C4-2B (cell line): ENCODE data around the gene S100A7.

Experiments
- H3K27ac ChIP-seq: fragments of 450-650 bp; 2 replicates; pipeline ENCODE4 v1.5.1; 2017
- ZFX ChIP-seq: fragments of 450-650 bp; IDR thresholded peaks from 2 replicates; pipeline ENCODE4 v1.6.1; 2017
- TF ChIP-seq, protein P1 (sequence below): fragments of 450-650 bp; conservative IDR thresholded peaks from 2 replicates; pipeline ENCODE4 v1.5.1; 2017; ENCODE audit warnings: mild to moderate bottlenecking

The S100A7 gene

DNA sequence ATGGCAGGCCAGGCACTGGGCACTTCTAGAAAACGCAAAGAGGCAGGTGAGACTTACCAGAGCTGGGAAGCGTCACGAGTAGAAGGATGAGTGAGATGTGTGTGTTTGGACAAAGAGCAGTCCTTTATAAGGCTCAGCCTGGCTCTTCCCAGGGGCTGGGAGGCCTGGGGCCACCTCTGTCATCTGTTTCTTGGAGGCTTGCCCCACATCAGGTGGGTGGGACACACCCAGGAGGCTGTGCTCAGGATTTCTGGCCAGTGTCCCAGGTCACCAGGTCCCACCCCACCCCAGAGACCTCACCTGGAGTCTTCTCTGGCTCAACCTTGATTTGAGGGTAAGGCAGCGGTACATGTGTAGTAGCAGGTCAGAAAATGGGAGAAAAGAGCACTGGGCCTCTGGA, at the start of gene S100A7:
S100A7 (minus strand) TSS at position 101 of the 400 bp plus-strand sequence. CDS start 1,638 bp downstream, outside the sequence.
- no peak within 1 kb of the TSS for H3K27ac ChIP-seq
- TF ChIP-seq ZFX = no peak
- TF ChIP-seq, protein P1, sequence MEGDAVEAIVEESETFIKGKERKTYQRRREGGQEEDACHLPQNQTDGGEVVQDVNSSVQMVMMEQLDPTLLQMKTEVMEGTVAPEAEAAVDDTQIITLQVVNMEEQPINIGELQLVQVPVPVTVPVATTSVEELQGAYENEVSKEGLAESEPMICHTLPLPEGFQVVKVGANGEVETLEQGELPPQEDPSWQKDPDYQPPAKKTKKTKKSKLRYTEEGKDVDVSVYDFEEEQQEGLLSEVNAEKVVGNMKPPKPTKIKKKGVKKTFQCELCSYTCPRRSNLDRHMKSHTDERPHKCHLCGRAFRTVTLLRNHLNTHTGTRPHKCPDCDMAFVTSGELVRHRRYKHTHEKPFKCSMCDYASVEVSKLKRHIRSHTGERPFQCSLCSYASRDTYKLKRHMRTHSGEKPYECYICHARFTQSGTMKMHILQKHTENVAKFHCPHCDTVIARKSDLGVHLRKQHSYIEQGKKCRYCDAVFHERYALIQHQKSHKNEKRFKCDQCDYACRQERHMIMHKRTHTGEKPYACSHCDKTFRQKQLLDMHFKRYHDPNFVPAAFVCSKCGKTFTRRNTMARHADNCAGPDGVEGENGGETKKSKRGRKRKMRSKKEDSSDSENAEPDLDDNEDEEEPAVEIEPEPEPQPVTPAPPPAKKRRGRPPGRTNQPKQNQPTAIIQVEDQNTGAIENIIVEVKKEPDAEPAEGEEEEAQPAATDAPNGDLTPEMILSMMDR = no peak

DNA sequence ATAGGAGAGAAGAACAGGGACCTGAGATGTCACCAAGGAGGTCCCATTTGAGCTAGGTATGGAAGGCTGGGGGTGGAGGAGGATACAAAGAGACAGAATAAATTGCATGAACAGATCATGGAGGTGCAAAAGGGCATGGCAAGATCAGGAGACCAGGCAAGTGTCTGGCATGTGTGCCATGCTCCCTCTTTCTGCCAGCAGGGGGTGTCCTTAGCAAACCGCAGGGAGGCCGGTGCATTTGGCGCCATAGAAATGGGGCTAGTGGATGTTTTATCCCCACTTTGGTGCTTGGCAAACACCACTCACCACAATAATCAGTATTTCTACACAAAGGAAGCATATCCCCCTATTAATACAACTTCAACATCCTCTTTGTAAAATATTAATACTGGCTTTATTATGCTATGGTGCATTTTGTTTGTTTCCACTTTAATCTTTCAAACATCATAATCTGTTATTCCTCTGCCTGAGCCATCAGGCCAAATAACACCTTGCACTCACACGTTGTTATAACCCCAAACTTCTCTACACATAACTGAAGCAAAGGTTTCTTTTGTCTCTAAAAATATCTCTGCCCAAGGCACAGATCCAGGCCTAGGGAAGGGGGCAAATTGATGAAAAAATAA, 49.4 kb upstream of the S100A7 start:
- no peak for TF ChIP-seq ZFX
- TF ChIP-seq, protein P1 = peak; percentile 84
- H3K27ac ChIP-seq = no peak overlapping the region

DNA sequence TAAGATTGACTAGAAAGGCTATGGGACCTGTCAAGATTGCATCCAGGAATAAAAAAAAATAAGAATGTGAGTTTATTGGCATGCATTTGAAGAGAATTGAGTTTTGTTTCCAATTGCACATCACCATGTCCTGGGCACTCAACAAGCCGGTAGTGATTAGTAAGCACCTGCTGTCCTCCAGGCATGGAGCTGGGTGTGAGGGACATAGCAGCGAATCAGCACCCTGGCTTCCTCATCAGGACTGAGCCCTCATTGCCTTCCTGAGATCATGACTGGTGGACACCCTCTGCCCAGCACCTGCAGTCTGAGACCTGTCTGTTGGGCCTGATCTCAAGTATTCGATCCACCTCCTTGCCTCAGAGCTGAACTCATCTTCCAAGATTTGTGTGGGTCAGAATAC, 48.6 kb upstream of the S100A7 start:
- H3K27ac ChIP-seq = no peak overlapping the region
- no peak for TF ChIP-seq ZFX
- TF ChIP-seq, protein P1 = no peak

DNA sequence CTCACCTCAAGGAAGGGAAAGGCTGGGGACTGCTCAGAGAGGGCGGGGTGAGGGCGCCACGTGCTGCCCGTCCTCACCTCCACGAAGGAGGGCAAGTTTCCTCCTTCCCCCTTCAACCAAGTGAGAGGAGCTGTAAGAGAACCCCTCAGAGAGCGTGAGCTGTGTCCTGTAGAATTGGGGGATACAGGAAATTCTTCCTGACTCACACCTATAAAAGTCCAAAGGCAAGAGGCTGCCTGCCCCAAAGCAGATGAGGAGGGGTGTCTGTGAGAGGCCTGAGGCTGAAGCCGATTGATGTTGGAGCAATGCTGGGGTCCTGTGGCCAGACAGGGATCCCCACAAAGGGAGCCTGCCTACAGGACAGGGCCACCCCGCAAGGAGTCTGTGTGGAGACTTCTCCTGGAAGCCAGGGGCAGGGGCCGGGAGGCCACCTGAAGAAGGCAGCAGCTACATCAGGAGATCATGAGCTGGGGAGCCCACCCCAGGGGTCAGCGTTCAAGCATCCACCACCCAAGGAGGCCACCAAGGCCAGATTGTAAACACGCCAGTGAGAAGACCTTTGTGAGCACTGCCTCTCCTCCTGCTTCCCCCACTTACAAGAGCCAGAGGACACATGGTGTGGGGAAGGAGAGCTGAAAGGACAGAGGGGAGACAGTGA, 47.6 kb upstream of the S100A7 start:
- no peak overlapping the region for H3K27ac ChIP-seq
- TF ChIP-seq, protein P1 = no peak
- no peak for TF ChIP-seq ZFX

DNA sequence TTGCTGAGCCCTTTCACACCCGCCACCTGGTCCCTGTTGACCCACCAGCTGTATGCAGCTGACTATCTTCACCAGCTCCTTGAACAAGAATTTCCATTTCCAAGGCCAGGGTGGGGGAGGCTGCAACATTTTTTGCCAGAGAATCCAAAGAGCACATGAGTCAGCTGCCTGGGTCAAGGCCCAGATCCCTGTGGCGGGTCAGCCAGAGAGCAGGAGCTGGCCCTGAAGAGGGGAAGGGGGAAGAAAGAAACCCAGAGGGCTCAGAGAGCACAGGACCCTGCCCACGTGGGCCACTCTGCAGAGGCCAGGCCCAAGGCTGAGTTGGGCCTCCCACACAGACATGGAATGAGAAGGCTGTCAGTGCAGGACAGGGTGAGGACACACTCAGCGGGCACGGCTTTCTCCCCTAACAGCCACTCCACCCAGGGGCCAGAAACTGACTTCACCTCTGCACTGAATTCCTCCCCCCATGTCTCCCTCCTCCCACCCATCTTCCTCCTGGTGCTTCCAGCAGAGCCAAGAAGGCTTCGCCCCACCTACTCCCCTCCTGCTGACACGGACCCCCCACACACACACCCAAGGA, 46.5 kb upstream of the S100A7 start:
- no peak overlapping the region for H3K27ac ChIP-seq

DNA sequence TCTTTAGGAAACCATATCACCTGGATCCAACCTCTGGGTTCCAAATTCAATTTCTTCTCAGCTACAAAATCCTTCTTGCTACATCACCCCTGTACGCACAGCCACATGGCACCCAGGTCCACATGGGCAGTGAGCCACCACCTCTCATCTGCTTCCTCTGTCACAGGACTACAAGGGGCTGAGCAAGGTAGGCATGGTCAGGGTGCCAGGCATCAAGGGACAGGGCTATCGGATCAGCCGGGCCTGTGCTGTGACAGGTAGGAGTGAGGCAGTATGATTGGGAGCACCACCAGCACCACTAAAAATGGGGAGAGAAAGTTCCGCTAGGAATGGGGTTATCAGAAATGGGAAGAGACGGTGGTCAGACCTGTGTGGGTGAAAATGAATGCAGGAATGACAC, 45.9 kb upstream of the S100A7 start:
- no peak overlapping the region for H3K27ac ChIP-seq
- TF ChIP-seq ZFX = no peak
- TF ChIP-seq, protein P1 = no peak

More for the DNA sequence above, 46.5 kb upstream of the S100A7 start:
- no peak for TF ChIP-seq ZFX
- TF ChIP-seq, protein P1 = no peak

DNA sequence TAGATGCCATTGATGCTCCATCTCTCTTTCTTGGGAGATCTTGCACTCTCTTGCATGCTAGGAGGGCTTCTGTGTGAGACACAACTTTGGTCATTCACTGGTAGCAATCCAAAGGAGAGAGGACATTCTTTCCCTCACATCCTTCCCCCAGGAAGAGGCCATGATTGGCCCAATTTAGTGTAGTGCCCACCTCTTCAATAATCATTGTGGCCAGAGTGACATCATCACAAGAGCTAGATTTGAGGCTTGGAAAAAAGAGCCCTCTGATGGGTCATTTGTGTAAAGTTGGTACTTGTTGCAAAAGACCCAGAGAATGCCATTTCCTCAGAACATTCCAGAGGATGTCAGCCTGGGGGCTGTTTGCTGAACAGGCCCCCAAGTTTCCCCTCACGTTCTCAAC, 45.1 kb upstream of the S100A7 start:
- no peak for TF ChIP-seq ZFX
- TF ChIP-seq, protein P1 = no peak
- H3K27ac ChIP-seq = no peak overlapping the region
